HG03521 (cell line): ENCODE data around the gene DYSF.

Experiments used
- ATAC-seq: cut with Tn5 transposase; IDR thresholded peaks from one replicate; pipeline ENCODE4 v1.9.1; 2021; ENCODE audit warnings: mild to moderate bottlenecking, moderate library complexity; ENCODE audit not compliant: unreplicated experiment

The DYSF gene

GRCh38 chr2:71700041-71700657, 246.8 kb downstream of the DYSF start:
- no peak for ATAC-seq

GRCh38 chr2:71700658-71701397, 247.5 kb downstream of the DYSF start:
- no peak for ATAC-seq

- ATAC-seq, result no peak
Measured at GRCh38 chr2:71702071-71702970, 249.0 kb downstream of the DYSF start.

GRCh38 chr2:71702971-71703898, 249.9 kb downstream of the DYSF start:
- no peak for ATAC-seq

GRCh38 chr2:71704131-71704561, 250.8 kb downstream of the DYSF start:
- no peak for ATAC-seq

GRCh38 chr2:71704688-71705087, 251.3 kb downstream of the DYSF start:
- ATAC-seq, result no peak

GRCh38 chr2:71705171-71705960, 252.0 kb downstream of the DYSF start:
- ATAC-seq, result no peak

GRCh38 chr2:71706121-71706520, 252.8 kb downstream of the DYSF start:
- ATAC-seq, result no peak

- no peak for ATAC-seq
Measured at GRCh38 chr2:71706836-71707235, 253.5 kb downstream of the DYSF start.

- no peak for ATAC-seq
Measured at GRCh38 chr2:71710367-71711132, 257.2 kb downstream of the DYSF start.

- ATAC-seq, result no peak
Measured at GRCh38 chr2:71711133-71711855, 257.9 kb downstream of the DYSF start.

GRCh38 chr2:71712158-71712818, 258.9 kb downstream of the DYSF start:
- ATAC-seq, result no peak

GRCh38 chr2:71713581-71714580, 260.5 kb downstream of the DYSF start:
- ATAC-seq, result no peak

GRCh38 chr2:71714601-71715240, 261.4 kb downstream of the DYSF start:
- ATAC-seq, result no peak

GRCh38 chr2:71715241-71715750, 261.9 kb downstream of the DYSF start:
- ATAC-seq, result no peak
